Renal cortex interstitium (tissue), 11 donors: ENCODE measurements around the gene CRTAC1. TPM values are rescaled to one million over a fixed set of nuclear protein-coding genes. Genes with fewer than 3 reads are reported as not detected.
"Not testable (repeated sequence)": the region's sequence is repeated elsewhere in the genome, so short reads cannot be mapped to it uniquely, and the experiment has no call there.

Experiments used
- DNase-seq, 11 donors: peaks; one replicate each; pipeline ENCODE4 v3.0.0-alpha.2; 2013; ENCODE audit warnings: low read depth in 9 of 11, low spot score in 4 of 11; ENCODE audit errors: extremely low read depth in 1 of 11
- polyA plus RNA-seq, 3 donors: library from polyadenylated mRNA; unstranded; fragments of 120-200 nt; gene quantifications; one replicate each; pipeline ENCODE4 v1.2.1, GENCODE V29; 2013; ENCODE audit not compliant: insufficient read length in 3 of 3

Gene CRTAC1
- polyA plus RNA-seq, 3 donors = 15.1 to 31.6 (median 22.0) TPM

DNA sequence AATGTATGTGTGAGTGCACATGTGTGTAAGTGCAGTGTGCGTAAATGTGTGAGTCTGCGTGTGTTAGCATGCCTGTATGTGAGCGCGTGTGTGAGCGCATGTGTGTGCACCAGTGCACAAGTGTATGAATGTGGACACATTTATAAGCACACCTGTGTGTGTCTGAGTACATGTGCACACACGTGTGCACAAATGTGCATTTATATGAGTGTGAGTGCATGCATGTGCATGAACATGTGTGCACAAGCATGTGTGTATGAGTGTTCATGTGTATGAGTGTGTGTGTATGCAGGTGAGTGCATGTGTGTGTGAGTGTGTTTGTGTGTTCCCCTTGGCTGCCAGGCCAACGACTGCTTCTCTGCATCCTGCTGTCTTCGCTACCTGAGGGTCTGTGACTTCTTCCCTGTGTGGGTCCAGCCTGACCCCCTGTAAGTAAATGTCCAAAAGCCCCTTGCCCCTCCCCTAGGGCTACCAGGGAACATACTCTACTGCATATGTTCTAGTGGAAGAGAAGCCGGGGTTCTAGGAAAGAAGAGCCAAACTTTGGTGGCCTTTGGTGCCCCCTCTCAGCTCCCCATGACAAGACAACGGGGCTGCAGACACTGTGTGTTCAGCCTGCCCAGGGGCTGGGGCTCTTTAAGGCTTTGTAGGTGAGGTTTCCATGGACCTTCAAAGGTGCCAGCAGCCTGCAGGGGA is 163.7 kb downstream of the CRTAC1 start:
- no peak for DNase-seq

DNA sequence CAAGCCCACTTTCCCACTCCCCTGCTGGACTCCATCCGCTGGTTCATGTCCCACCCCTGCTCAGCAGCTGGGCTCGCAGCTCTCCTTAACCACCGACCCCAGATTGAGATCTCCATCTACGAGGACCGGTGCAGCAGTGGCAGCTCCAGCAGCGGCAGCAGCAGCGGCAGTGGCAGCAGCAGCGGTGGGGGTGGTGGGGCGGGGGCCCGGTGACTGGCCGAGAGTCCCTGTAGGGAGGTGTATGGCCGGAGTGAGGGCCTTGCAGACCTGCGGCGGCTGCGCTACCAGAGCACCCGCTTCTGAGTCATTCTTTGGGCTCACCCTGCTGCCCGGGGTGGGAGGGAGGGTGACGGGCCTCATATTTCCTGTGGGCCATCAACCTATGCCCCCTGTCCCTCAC is 164.9 kb downstream of the CRTAC1 start:
- DNase-seq = no peak

GRCh38 chr10:97863808-97864207 is 166.6 kb downstream of the CRTAC1 start:
- DNase-seq = no peak

GRCh38 chr10:97861924-97862323 is 168.5 kb downstream of the CRTAC1 start:
- no peak for DNase-seq

DNA sequence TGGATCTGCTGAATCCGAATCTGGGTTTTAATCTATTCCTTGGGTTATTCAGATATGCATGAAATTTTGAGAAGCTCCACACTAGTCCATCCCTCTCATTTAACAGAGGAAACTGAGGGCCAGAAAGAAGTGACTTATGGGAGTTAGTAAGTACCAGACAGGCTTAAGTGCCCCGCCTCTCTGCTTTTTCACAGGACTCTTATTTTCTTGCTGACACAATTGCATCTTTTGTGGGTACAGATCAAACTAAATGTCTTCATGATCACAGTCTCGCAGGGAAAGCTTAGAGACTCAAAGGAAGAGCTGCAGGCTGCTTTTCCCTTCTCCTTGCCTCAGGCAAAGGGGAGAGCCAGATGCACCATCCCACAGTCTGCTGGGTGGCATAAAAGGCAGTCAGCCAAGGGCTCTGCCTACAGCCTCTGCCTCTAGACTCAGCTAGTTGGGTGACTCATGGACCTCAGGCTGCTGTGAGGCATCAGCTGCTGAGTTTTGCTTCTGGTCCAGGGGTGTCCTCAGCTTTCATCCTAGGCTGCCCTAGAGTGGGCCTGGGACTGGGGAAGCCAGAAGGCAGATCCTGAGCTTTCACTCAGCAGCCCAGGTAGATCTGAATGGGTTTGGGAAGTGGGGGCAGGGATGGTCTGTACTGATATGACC is 169.2 kb downstream of the CRTAC1 start:
- DNase-seq = no peak

DNA sequence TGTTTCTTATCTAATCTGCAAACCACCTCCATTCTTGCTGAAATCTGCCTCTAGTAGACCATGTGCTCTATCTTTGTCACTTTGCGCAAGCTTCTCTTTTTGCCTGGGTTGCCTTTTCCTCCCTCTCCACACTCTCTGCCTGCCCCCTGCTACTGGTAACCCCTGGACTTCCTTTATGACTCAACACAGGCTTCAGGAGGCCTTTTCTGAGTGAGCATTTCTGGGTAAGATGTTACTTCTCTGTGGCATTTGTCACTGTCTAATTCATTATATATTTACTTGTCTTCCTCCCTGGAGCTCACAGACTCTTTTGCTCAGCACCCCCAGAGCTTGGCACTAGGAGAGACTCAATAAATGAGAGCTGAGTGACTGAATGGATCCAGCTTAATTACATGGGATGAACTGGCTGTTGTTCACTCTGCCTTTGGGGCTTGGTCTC is 172.4 kb downstream of the CRTAC1 start:
- DNase-seq = no peak

- no peak for DNase-seq
Observed at GRCh38 chr10:97854743-97855142, 175.7 kb downstream of the CRTAC1 start.

DNA sequence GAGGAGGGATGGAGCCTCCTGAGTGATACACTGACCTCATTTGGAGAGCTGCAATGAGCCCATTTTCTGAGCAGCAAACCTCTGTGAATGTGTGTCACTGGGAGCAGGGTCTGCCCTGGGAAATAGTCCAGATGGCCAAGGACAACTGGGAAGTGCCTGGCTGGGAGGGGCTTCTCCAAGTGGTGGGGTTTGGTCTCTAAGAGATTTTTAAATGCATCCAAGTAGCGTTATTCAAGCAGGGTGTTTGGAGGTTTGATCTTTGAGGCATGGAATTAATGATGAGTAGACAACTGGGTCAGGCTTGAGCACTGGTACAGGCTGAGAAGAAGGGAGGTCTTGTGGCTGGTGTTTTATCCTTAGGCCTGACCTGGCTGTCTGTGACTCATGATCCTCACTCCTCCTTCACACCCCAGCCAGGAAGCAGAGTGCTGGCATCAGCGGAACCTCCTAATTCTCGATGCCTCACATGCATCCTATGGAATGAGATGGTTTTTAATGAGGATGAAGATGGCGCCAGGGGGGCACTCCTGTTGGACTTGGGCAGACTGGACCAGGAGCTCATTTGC is 177.5 kb downstream of the CRTAC1 start:
- DNase-seq = no peak

DNA sequence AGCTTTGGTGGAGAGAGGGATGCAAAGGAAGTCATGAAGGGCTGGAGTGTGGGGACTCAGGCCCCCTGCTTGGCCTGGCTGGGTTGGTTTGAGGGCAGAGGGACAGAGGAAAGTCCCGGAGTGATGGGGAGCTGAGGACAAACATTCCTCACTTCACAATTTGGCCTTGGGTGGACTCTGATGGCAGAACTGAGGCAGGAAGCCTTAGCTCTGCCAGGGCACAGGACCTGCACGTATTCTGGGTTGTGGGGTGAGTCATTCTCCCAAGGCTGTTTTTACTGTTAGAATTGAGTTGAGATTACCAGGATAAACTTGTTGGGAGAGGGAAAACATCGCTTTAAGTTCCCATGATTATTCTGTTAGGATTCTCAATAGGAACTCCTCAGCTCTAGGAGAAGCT is 178.1 kb downstream of the CRTAC1 start:
- DNase-seq = no peak

DNA sequence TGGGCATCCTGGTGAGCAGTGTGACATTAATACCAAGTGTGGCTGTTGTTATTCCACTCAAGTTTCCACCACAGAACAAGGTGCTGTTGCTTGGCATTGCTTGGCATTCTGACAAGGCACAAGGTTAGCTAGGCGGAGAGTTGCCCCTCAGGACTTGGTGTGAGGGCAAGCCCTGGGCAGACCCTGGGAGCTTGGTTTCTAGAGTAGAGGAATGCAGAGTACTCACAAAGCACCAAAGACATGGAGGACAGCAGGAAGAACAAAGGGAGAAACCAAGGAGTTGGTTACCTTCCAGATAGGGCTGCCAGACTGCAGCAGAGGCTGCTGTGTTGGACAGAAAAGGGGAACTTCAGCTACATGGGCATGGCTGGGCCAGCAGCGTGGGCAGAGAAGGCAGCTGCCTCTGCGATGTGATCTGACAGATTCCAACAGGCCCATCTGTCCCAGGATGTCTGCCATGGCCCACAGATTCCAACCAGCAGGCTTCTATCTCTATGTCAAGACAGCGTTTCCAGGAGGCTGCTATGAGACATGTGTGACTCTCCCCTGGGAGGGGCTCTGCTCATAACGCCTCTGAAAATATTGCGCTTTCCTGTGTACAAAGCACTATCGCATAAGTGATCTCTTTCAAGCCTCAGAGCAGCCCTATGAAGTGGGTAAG is 178.9 kb downstream of the CRTAC1 start:
- DNase-seq = no peak

- no peak for DNase-seq
Observed at GRCh38 chr10:97850446-97850845, 180.0 kb downstream of the CRTAC1 start.

GRCh38 chr10:97849687-97850402 is 180.6 kb downstream of the CRTAC1 start, which contains the start of gene GOLGA7B:
Gene GOLGA7B (plus strand): TSS chr10:97849843. CDS start chr10:97850304, 461 bp downstream.
- DNase-seq = peak in 10 of 11 donors; percentile 25 to 74 (median 64)

GRCh38 chr10:97849103-97849686 is 181.2 kb downstream of the CRTAC1 start:
- DNase-seq = no peak

- no peak for DNase-seq
Observed at GRCh38 chr10:97844678-97845077, 185.7 kb downstream of the CRTAC1 start.

DNA sequence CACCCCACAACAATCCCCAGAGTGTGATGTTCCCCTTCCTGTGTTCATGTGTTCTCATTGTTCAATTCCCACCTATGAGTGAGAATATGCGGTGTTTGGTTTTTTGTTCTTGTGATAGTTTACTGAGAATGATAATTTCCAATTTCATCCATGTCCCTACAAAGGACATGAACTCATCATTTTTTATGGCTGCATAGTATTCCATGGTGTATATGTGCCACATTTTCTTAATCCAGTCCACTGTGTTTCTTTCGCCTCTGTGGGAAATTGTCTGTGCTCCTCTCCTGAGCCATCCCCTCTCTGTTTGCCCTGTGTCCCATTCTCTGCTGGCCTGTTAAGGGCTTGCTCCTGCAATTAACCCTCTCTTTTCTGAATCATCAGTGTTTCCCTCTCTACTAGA is 186.4 kb downstream of the CRTAC1 start:
- not testable (repeated sequence) for DNase-seq

DNA sequence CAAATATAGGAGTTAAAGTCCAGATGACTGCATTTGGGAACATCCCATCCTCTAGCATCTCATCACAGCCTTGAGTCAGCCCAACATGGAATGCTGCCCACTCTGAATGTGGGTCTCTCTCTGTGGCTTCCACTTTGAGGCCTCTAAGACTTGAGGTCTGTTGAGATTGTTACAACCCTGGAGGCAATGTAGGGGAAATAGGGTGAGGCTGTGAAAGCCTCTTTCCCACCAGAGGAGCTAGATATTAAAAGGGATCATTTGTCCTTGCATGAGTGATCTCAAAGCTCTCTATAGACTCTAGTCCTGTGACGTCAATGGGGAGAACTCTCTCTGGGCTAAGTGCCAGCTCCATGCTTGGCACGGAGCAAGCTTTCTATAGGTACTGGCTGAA is 187.1 kb downstream of the CRTAC1 start:
- no peak for DNase-seq

DNA sequence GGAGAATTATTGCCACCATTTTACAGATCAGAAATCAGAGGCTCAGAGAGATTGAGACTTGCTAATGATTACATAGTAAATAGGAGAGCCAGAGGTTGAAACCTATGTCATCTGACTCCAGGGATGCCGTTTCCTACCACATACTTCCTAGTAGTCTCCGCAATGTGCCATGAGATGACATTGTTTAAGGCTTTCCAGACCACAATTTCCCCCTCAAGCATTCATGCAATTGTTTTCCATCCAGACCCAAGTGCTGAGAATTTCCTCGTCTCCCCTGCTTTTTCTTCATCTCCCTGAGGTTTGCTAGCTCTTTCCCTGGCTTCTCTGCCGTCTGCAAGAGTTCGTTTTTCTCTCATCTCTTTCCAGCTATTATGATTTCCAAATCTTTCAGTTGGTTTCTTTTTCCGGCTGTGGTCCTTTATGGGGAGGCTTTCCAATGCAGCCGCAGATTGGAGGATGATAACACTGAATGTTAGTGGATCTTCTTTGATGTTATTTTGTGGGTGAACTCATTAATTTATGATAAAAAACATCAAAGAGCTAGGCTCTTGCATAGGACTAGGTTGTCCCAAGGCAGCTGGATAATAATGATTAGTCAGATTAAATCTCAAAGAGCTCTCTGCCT is 187.7 kb downstream of the CRTAC1 start:
- DNase-seq = no peak

DNA sequence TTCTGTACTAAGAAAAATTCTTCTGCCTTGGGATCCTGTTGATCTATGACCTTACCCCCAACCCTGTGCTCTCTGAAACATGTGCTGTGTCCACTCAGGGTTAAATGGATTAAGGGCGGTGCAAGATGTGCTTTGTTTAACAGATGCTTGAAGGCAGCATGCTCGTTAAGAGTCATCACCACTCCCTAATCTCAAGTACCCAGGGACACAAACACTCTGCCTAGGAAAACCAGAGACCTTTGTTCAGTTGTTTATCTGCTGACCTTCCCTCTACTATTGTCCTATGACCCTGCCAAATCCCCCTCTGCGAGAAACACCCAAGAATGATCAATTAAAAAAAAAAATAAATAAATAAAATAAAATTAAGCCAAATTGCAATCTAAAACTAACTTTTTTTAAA is 188.3 kb downstream of the CRTAC1 start:
- DNase-seq = not testable (repeated sequence)
